ENCODE measurements around the gene HSD17B2.
A peak's percentile ranks its signal among the peaks of the same experiment; 100 is the strongest.

Gene HSD17B2

GRCh38 chr16:82055728-82056549 lies 20.9 kb downstream of the HSD17B2 start:
- Histone ChIP-seq H3K14ac (ENCODE audit: low read length) (no peak overlapping the region), H3K9me3 (ENCODE audit: insufficient read depth, low read depth, low read length) (no peaks in the 10 kb centered on the region), H3K79me1 (ENCODE audit: low read length) (no peaks in the 10 kb centered on the region), H2BK5ac (ENCODE audit: low read depth, low read length, poor library complexity) (no peak overlapping the region), H4K91ac (ENCODE audit: low read depth, low read length) (no peak overlapping the region), H4K12ac (ENCODE audit: low read depth, low read length) (no peak overlapping the region), H2AK5ac (ENCODE audit: low read length) (no peak overlapping the region), H3K4me3 (ENCODE audit: low read depth, low read length) (no peak overlapping the region), H3K27ac (ENCODE audit: low read depth, low read length) (no peak overlapping the region), H3K23ac (ENCODE audit: low read length) (no peak overlapping the region), H2AFZ (ENCODE audit: insufficient read depth, low read length, poor library complexity) (no peak overlapping the region), H3K18ac (ENCODE audit: low read length) (no peak overlapping the region), H3K4me2 (ENCODE audit: low read length) (no peak overlapping the region), H3K36me3 (ENCODE audit: control insufficient read depth in 1 of 2, insufficient read depth in 2 of 2, low read length in 2 of 2) (no peaks in the 10 kb centered on the region), H2BK12ac (ENCODE audit: low read length) (no peak overlapping the region), H4K8ac (ENCODE audit: low read depth, low read length) (no peak overlapping the region), H3K27me3 (ENCODE audit: insufficient read depth, low read length) (no peaks in the 10 kb centered on the region), H3K4ac (ENCODE audit: low read depth, low read length) (no peak overlapping the region), H3K9ac (ENCODE audit: low read length) (no peak overlapping the region), H3K79me2 (ENCODE audit: control insufficient read depth, insufficient read depth, low read length, poor library complexity) (no peaks in the 10 kb centered on the region), H2BK120ac (ENCODE audit: insufficient read depth, low read length, poor library complexity) (no peak overlapping the region), H3K4me1 (ENCODE audit: control insufficient read depth in 1 of 2, insufficient read depth in 2 of 2, low read length in 2 of 2) (no peaks in the 10 kb centered on the region)
- WGBS (ENCODE audit: extremely low coverage, insufficient coverage, insufficient read length) = no CpG with 5 or more reads among the region's 8 CpGs
- no peak for DNase-seq

GRCh38 chr16:82056550-82056896 lies 21.5 kb downstream of the HSD17B2 start:
- Histone ChIP-seq H3K27ac (ENCODE audit: low read depth, low read length) (no peak overlapping the region), H3K27me3 (ENCODE audit: insufficient read depth, low read length) (no peaks in the 10 kb centered on the region), H3K79me1 (ENCODE audit: low read length) (no peaks in the 10 kb centered on the region), H3K9ac (ENCODE audit: low read length) (no peak overlapping the region), H2BK120ac (ENCODE audit: insufficient read depth, low read length, poor library complexity) (no peak overlapping the region), H2BK5ac (ENCODE audit: low read depth, low read length, poor library complexity) (no peak overlapping the region), H4K91ac (ENCODE audit: low read depth, low read length) (no peak overlapping the region), H3K4me2 (ENCODE audit: low read length) (no peak overlapping the region), H3K9me3 (ENCODE audit: insufficient read depth, low read depth, low read length) (no peaks in the 10 kb centered on the region), H3K36me3 (ENCODE audit: control insufficient read depth in 1 of 2, insufficient read depth in 2 of 2, low read length in 2 of 2) (no peaks in the 10 kb centered on the region), H3K18ac (ENCODE audit: low read length) (no peak overlapping the region), H3K4ac (ENCODE audit: low read depth, low read length) (no peak overlapping the region), H4K12ac (ENCODE audit: low read depth, low read length) (no peak overlapping the region), H3K4me1 (ENCODE audit: control insufficient read depth in 1 of 2, insufficient read depth in 2 of 2, low read length in 2 of 2) (no peaks in the 10 kb centered on the region), H2AFZ (ENCODE audit: insufficient read depth, low read length, poor library complexity) (no peak overlapping the region), H3K4me3 (ENCODE audit: low read depth, low read length) (no peak overlapping the region), H3K23ac (ENCODE audit: low read length) (no peak overlapping the region), H2BK12ac (ENCODE audit: low read length) (no peak overlapping the region), H2AK5ac (ENCODE audit: low read length) (no peak overlapping the region), H3K14ac (ENCODE audit: low read length) (no peak overlapping the region), H3K79me2 (ENCODE audit: control insufficient read depth, insufficient read depth, low read length, poor library complexity) (no peaks in the 10 kb centered on the region), H4K8ac (ENCODE audit: low read depth, low read length) (no peak overlapping the region)
- WGBS (ENCODE audit: extremely low coverage, insufficient coverage, insufficient read length) = no CpG with 5 or more reads among the region's 3 CpGs
- no peak for DNase-seq

GRCh38 chr16:82059161-82059982 lies 24.3 kb downstream of the HSD17B2 start:
- Histone ChIP-seq H2AFZ (ENCODE audit: insufficient read depth, low read length, poor library complexity) (no peak overlapping the region), H2BK120ac (ENCODE audit: insufficient read depth, low read length, poor library complexity) (no peak overlapping the region), H3K14ac (ENCODE audit: low read length) (no peak overlapping the region), H4K8ac (ENCODE audit: low read depth, low read length) (no peak overlapping the region), H3K4me2 (ENCODE audit: low read length) (no peak overlapping the region), H3K9me3 (ENCODE audit: insufficient read depth, low read depth, low read length) (no peaks in the 10 kb centered on the region), H4K91ac (ENCODE audit: low read depth, low read length) (no peak overlapping the region), H3K4me1 (ENCODE audit: control insufficient read depth in 1 of 2, insufficient read depth in 2 of 2, low read length in 2 of 2) (no peaks in the 10 kb centered on the region), H3K27me3 (ENCODE audit: insufficient read depth, low read length) (no peaks in the 10 kb centered on the region), H3K9ac (ENCODE audit: low read length) (no peak overlapping the region), H3K4me3 (ENCODE audit: low read depth, low read length) (no peak overlapping the region), H3K36me3 (ENCODE audit: control insufficient read depth in 1 of 2, insufficient read depth in 2 of 2, low read length in 2 of 2) (no peaks in the 10 kb centered on the region), H2AK5ac (ENCODE audit: low read length) (no peak overlapping the region), H3K79me1 (ENCODE audit: low read length) (no peaks in the 10 kb centered on the region), H3K23ac (ENCODE audit: low read length) (no peak overlapping the region), H3K27ac (ENCODE audit: low read depth, low read length) (no peak overlapping the region), H2BK5ac (ENCODE audit: low read depth, low read length, poor library complexity) (no peak overlapping the region), H3K18ac (ENCODE audit: low read length) (no peak overlapping the region), H2BK12ac (ENCODE audit: low read length) (no peak overlapping the region), H3K79me2 (ENCODE audit: control insufficient read depth, insufficient read depth, low read length, poor library complexity) (no peaks in the 10 kb centered on the region), H3K4ac (ENCODE audit: low read depth, low read length) (no peak overlapping the region), H4K12ac (ENCODE audit: low read depth, low read length) (no peak overlapping the region)
- DNase-seq = peak; percentile 90
- WGBS (ENCODE audit: extremely low coverage, insufficient coverage, insufficient read length) = no CpG with 5 or more reads among the region's 8 CpGs

GRCh38 chr16:82059983-82060421 lies 24.9 kb downstream of the HSD17B2 start:
- no peak overlapping the region for H3K23ac ChIP-seq (ENCODE audit: low read length)
- no peak overlapping the region for H2BK120ac ChIP-seq (ENCODE audit: insufficient read depth, low read length, poor library complexity)
- DNase-seq = no peak
- no CpG with 5 or more reads among the region's 1 CpG for WGBS (ENCODE audit: extremely low coverage, insufficient coverage, insufficient read length)
- H4K12ac ChIP-seq (ENCODE audit: low read depth, low read length) = no peak overlapping the region
- H2AFZ ChIP-seq (ENCODE audit: insufficient read depth, low read length, poor library complexity) = no peak overlapping the region
- H3K79me1 ChIP-seq (ENCODE audit: low read length) = no peaks in the 10 kb centered on the region
- H3K14ac ChIP-seq (ENCODE audit: low read length) = no peak overlapping the region
- no peak overlapping the region for H3K9ac ChIP-seq (ENCODE audit: low read length)
- no peak overlapping the region for H4K8ac ChIP-seq (ENCODE audit: low read depth, low read length)
- no peak overlapping the region for H3K4me3 ChIP-seq (ENCODE audit: low read depth, low read length)
- H3K27ac ChIP-seq (ENCODE audit: low read depth, low read length) = no peak overlapping the region
- no peak overlapping the region for H3K4me2 ChIP-seq (ENCODE audit: low read length)
- H3K79me2 ChIP-seq (ENCODE audit: control insufficient read depth, insufficient read depth, low read length, poor library complexity) = no peaks in the 10 kb centered on the region
- no peaks in the 10 kb centered on the region for H3K36me3 ChIP-seq (ENCODE audit: control insufficient read depth in 1 of 2, insufficient read depth in 2 of 2, low read length in 2 of 2)
- H2BK5ac ChIP-seq (ENCODE audit: low read depth, low read length, poor library complexity) = no peak overlapping the region
- H3K9me3 ChIP-seq (ENCODE audit: insufficient read depth, low read depth, low read length) = no peaks in the 10 kb centered on the region
- no peaks in the 10 kb centered on the region for H3K27me3 ChIP-seq (ENCODE audit: insufficient read depth, low read length)
- H2AK5ac ChIP-seq (ENCODE audit: low read length) = no peak overlapping the region
- no peak overlapping the region for H4K91ac ChIP-seq (ENCODE audit: low read depth, low read length)
- H3K4ac ChIP-seq (ENCODE audit: low read depth, low read length) = no peak overlapping the region
- no peak overlapping the region for H2BK12ac ChIP-seq (ENCODE audit: low read length)
- no peak overlapping the region for H3K18ac ChIP-seq (ENCODE audit: low read length)
- no peaks in the 10 kb centered on the region for H3K4me1 ChIP-seq (ENCODE audit: control insufficient read depth in 1 of 2, insufficient read depth in 2 of 2, low read length in 2 of 2)
